22Rv1 (cell line): ENCODE data around the gene CNNM2.

Experiments used
- ZFX ChIP-seq: fragments of 450-650 bp; IDR thresholded peaks from 2 replicates; pipeline ENCODE4 v1.6.1; 2017; ENCODE audit warnings: antibody characterized with exemption, borderline replicate concordance
- TF ChIP-seq, protein P1 (sequence below): fragments of 450-650 bp; IDR thresholded peaks from 2 replicates; pipeline ENCODE4 v1.5.1; 2017; ENCODE audit warnings: mild to moderate bottlenecking

DNA sequence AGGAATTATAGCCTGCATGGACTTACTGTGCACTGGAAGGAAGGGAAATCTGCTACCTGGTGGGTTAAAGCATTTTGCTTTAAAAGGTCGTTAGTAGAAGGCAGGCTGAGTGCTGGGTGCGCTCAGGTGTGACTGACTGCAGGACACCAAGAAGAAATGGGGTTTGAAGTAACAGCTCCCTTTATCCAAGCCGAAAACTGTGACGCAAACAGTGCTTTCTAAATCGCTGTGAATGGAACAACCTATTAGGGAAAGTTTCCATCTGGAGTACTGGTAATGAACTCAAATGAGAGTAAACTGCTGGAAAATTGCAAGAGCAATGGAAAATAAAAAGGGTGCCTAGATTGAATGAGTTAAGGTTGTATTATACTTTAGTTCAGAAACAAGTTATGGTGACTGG is 95.3 kb downstream of the CNNM2 start:
- TF ChIP-seq, protein P1, sequence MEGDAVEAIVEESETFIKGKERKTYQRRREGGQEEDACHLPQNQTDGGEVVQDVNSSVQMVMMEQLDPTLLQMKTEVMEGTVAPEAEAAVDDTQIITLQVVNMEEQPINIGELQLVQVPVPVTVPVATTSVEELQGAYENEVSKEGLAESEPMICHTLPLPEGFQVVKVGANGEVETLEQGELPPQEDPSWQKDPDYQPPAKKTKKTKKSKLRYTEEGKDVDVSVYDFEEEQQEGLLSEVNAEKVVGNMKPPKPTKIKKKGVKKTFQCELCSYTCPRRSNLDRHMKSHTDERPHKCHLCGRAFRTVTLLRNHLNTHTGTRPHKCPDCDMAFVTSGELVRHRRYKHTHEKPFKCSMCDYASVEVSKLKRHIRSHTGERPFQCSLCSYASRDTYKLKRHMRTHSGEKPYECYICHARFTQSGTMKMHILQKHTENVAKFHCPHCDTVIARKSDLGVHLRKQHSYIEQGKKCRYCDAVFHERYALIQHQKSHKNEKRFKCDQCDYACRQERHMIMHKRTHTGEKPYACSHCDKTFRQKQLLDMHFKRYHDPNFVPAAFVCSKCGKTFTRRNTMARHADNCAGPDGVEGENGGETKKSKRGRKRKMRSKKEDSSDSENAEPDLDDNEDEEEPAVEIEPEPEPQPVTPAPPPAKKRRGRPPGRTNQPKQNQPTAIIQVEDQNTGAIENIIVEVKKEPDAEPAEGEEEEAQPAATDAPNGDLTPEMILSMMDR = no peak
- no peak for TF ChIP-seq ZFX
